CD14-positive monocyte (primary cell): Measurements from ENCODE around the gene GIPC3. TPM values are rescaled to one million over a fixed set of nuclear protein-coding genes. Genes with fewer than 3 reads are reported as not detected.
"Not testable (repeated sequence)": the region's sequence is repeated elsewhere in the genome, so short reads cannot be mapped to it uniquely, and the experiment has no call there.

Experiments used
- DNase-seq, 3 donors: peaks; one replicate each; pipeline ENCODE4 v3.0.0-alpha.2; 2011 to 2022
- H2AFZ ChIP-seq: 2 replicates; pipeline ENCODE4 v1.6.0; 2012; ENCODE audit warnings: mild to moderate bottlenecking, low read depth, low read length, inconsistent platforms; ENCODE audit not compliant: insufficient read depth, poor library complexity, severe bottlenecking
- H3K27ac ChIP-seq, 2 donors: 1 replicate in 1 of 2; 2 replicates in 1 of 2; pipeline ENCODE4 v1.5.1; 2012 to 2013; ENCODE audit warnings: low read length in 2 of 2, control low read depth in 1 of 2, inconsistent platforms in 1 of 2, low read depth in 1 of 2, mild to moderate bottlenecking in 1 of 2
- H3K27me3 ChIP-seq, 2 donors: one replicate each; pipeline versions ENCODE4 v1.6.0 to v1.6.1; 2011 to 2013; ENCODE audit warnings: low read length in 2 of 2; ENCODE audit not compliant: control insufficient read depth in 2 of 2, insufficient read depth in 2 of 2
- H3K36me3 ChIP-seq, 2 donors: replicated peaks in 1 of 2; 1 replicate in 1 of 2; 2 replicates in 1 of 2; pipeline versions ENCODE4 v1.5.1 to v1.6.1; 2012 to 2013; ENCODE audit warnings: low read length in 2 of 2, control low read depth in 1 of 2, inconsistent platforms in 1 of 2, mild to moderate bottlenecking in 1 of 2; ENCODE audit not compliant: insufficient read depth in 2 of 2, control insufficient read depth in 1 of 2
- H3K4me1 ChIP-seq, 2 donors: 1 replicate in 1 of 2; 2 replicates in 1 of 2; pipeline versions ENCODE4 v1.5.1 to v1.6.1; 2012 to 2013; ENCODE audit warnings: low read length in 2 of 2, control low read depth in 1 of 2, inconsistent platforms in 1 of 2, mild to moderate bottlenecking in 1 of 2, moderate library complexity in 1 of 2; ENCODE audit not compliant: insufficient read depth in 2 of 2, control insufficient read depth in 1 of 2
- H3K4me2 ChIP-seq: replicated peaks from 2 replicates; pipeline ENCODE3; 2012; ENCODE audit warnings: low read length, moderate library complexity, mild to moderate bottlenecking; ENCODE audit not compliant: poor library complexity, severe bottlenecking; ENCODE audit errors: extremely low read depth
- H3K4me3 ChIP-seq, 3 experiments: fragments of 200-600 bp in 1 of 3; sonication (generic) in 1 of 3; replicated peaks in 1 of 3; 1 replicate in 2 of 3; 2 replicates in 1 of 3; pipeline ENCODE4 v1.5.1; 2011 to 2013; ENCODE audit warnings: low read length in 3 of 3, mild to moderate bottlenecking in 3 of 3, control low read depth in 2 of 3, low read depth in 2 of 3, inconsistent platforms in 1 of 3, moderate library complexity in 1 of 3
- H3K79me2 ChIP-seq: 2 replicates; pipeline ENCODE4 v1.6.0; 2012; ENCODE audit warnings: mild to moderate bottlenecking, control low read depth, inconsistent platforms, low read length, moderate library complexity; ENCODE audit not compliant: insufficient read depth
- H3K9ac ChIP-seq: 2 replicates; pipeline ENCODE4 v1.6.0; 2017; ENCODE audit warnings: low read length, mild to moderate bottlenecking; ENCODE audit not compliant: insufficient read depth, poor library complexity, severe bottlenecking
- H3K9me3 ChIP-seq, 2 donors: replicated peaks in 1 of 2; 1 replicate in 1 of 2; 2 replicates in 1 of 2; pipeline versions ENCODE4 v1.5.1 to v1.6.1; 2012 to 2013; ENCODE audit warnings: low read length in 2 of 2, control low read depth in 1 of 2; ENCODE audit not compliant: control insufficient read depth in 1 of 2, insufficient read depth in 1 of 2
- H4K20me1 ChIP-seq: 2 replicates; pipeline ENCODE4 v1.6.0; 2012; ENCODE audit warnings: mild to moderate bottlenecking, low read length, control low read depth, moderate library complexity; ENCODE audit not compliant: insufficient read depth
- H3K27ac Mint-ChIP-seq, 7 donors: one replicate each; pipeline ENCODE4 v1.8.0; 2020; ENCODE audit warnings: mild to moderate bottlenecking in 7 of 7, mixed read lengths in 7 of 7, moderate library complexity in 6 of 7, inconsistent platforms in 2 of 7
- H3K27me3 Mint-ChIP-seq, 3 donors: one replicate each; pipeline ENCODE4 v1.8.0; 2021 to 2022; ENCODE audit warnings: low read depth in 3 of 3, mild to moderate bottlenecking in 3 of 3, mixed read lengths in 3 of 3, moderate library complexity in 3 of 3, inconsistent platforms in 1 of 3
- H3K36me3 Mint-ChIP-seq, 2 donors: one replicate each; pipeline ENCODE4 v1.8.0; 2020; ENCODE audit warnings: mixed read lengths in 2 of 2, inconsistent platforms in 1 of 2, mild to moderate bottlenecking in 1 of 2
- H3K4me1 Mint-ChIP-seq: one replicate; pipeline ENCODE4 v1.8.0; 2020; ENCODE audit warnings: mild to moderate bottlenecking, mixed read lengths
- H3K4me3 Mint-ChIP-seq, 2 donors: one replicate each; pipeline ENCODE4 v1.8.0; 2020; ENCODE audit warnings: mild to moderate bottlenecking in 2 of 2, mixed read lengths in 2 of 2, moderate library complexity in 1 of 2
- H3K9me3 Mint-ChIP-seq, 7 donors: one replicate each; pipeline ENCODE4 v1.8.0; 2020 to 2022; ENCODE audit warnings: mixed read lengths in 7 of 7, mild to moderate bottlenecking in 6 of 7, moderate library complexity in 6 of 7, inconsistent platforms in 2 of 7
- CTCF ChIP-seq: fragments of 200-600 bp; IDR thresholded peaks from one replicate; pipeline ENCODE4 v1.8.0; 2022; ENCODE audit warnings: antibody characterized with exemption, mild to moderate bottlenecking
- WGBS: methylation state at CpG from one replicate; pipeline ENCODE4 v1.1.5; 2013; ENCODE audit warnings: missing lambda C conversion rate; ENCODE audit not compliant: insufficient coverage; 5-methylcytosine and 5-hydroxymethylcytosine counted together
- intact Hi-C, 2 donors: fragments of 100-400 bp; cut with micrococcal nuclease; formaldehyde crosslinking; loops; one replicate each; pipeline versions ENCODE4 v1.15.0 to v1.15.1; 2023
- polyA plus RNA-seq, 3 donors: library from polyadenylated mRNA; depleted of rRNA in 1 of 3; unstranded in 2 of 3; stranded (reverse) in 1 of 3; fragments of 300-500 nt in 2 of 3; fragments of >200 nt in 1 of 3; fragmentation: Illumina TruSeq in 2 of 3; gene quantifications; 1 replicate in 2 of 3; 2 replicates in 1 of 3; pipeline ENCODE4 v1.2.3, GENCODE V29; 2012 to 2021

GIPC3 gene
- polyA plus RNA-seq, 3 donors: 0.03 TPM; not detected in 2

GRCh38 chr19:3626473-3627350, 41.4 kb downstream of the GIPC3 start, which contains the start of gene CACTIN:
TSS of gene CACTIN (minus strand) at chr19:3626790. CDS start at chr19:3626762, 28 bp downstream.
- intact Hi-C loops: loop anchor here (2.0 to 5.0 kb wide), 3 partner anchors 54 to 79 kb away; partner anchors contain the start of genes HMG20B (in 1 of the 2) and MFSD12 (in 1 of the 2)
- no peak for TF ChIP-seq CTCF
- H3K4me1 Mint-ChIP-seq: peaks cover 21% of the 10 kb centered on the region

GRCh38 chr19:3627351-3627723, 42.1 kb downstream of the GIPC3 start:
- peak overlapping the region in 5 of 7 donors; percentile 13 to 99 (median 99) for H3K27ac Mint-ChIP-seq
- DNase-seq: no peak
- Histone ChIP-seq H3K27ac (peak overlapping the region in 1 of 2 donors; percentile 91), H3K4me2 (peak overlapping the region; percentile 98), H3K4me1 (peaks cover 17 to 25% of the 10 kb centered on the region in 2 donors), H3K9me3 (no peaks in the 10 kb centered on the region), H3K9ac (no peak overlapping the region), H2AFZ (peak overlapping the region; percentile 93), H3K4me3 (peak overlapping the region in 1 of 3 experiments; percentile 98), H3K79me2 (peaks cover 27% of the 10 kb centered on the region), H3K27me3 (no peaks in the 10 kb centered on the region), H4K20me1 (peaks cover 27% of the 10 kb centered on the region), H3K36me3 (peaks cover 22 to 34% of the 10 kb centered on the region in 2 donors)
- 94% methylated on average over 3 of the region's 7 CpGs for WGBS
- TF ChIP-seq CTCF: no peak
- peaks cover 21% of the 10 kb centered on the region for H3K4me1 Mint-ChIP-seq
- H3K9me3 Mint-ChIP-seq: no peaks in the 10 kb centered on the region
- peaks cover 14 to 37% of the 10 kb centered on the region in 2 donors for H3K36me3 Mint-ChIP-seq
- H3K4me3 Mint-ChIP-seq: peak overlapping the region in 1 of 2 donors; percentile 98
- intact Hi-C loops: loop anchor here (2.0 to 5.0 kb wide), 3 partner anchors 55 to 80 kb away; partner anchors contain the start of genes HMG20B (in 1 of the 2) and MFSD12 (in 1 of the 2)
- H3K27me3 Mint-ChIP-seq: no peaks in the 10 kb centered on the region

More at GRCh38 chr19:3626473-3627350, 41.4 kb downstream of the GIPC3 start, which contains the start of gene CACTIN:
- Histone ChIP-seq H3K27me3 (no peaks in the 10 kb centered on the region), H3K79me2 (peaks cover 27% of the 10 kb centered on the region), H3K36me3 (peaks cover 20 to 34% of the 10 kb centered on the region in 2 donors), H3K9ac (peak within 1 kb of the TSS; percentile 89), H3K4me1 (peaks cover 17 to 25% of the 10 kb centered on the region in 2 donors), H3K4me2 (peak within 1 kb of the TSS; percentile 98), H2AFZ (peak within 1 kb of the TSS; percentile 93), H4K20me1 (peaks cover 27% of the 10 kb centered on the region), H3K4me3 (peak within 1 kb of the TSS; percentile 64 to 98 (median 92)), H3K9me3 (no peaks in the 10 kb centered on the region), H3K27ac (peak within 1 kb of the TSS; percentile 87 to 91)
- WGBS: under 1% methylated on average over 76 of the region's 80 CpGs
- peak; percentile 98 for DNase-seq
- H3K36me3 Mint-ChIP-seq: peaks cover 17 to 37% of the 10 kb centered on the region in 2 donors
- H3K9me3 Mint-ChIP-seq: no peaks in the 10 kb centered on the region
- H3K27me3 Mint-ChIP-seq: no peaks in the 10 kb centered on the region
- peak within 1 kb of the TSS; percentile 96 to 99 (median 99) for H3K27ac Mint-ChIP-seq
- H3K4me3 Mint-ChIP-seq: peak within 1 kb of the TSS; percentile 95 to 98

GRCh38 chr19:3628766-3629165, 43.5 kb downstream of the GIPC3 start:
- H3K4me3 Mint-ChIP-seq, H3K4me3 ChIP-seq, DNase-seq, H3K27ac Mint-ChIP-seq, H3K9me3 Mint-ChIP-seq, H3K9ac ChIP-seq, H3K27me3 Mint-ChIP-seq, H3K9me3 ChIP-seq, H3K27me3 ChIP-seq, H3K4me2 ChIP-seq, H2AFZ ChIP-seq, H3K27ac ChIP-seq: not testable (repeated sequence)
- peaks cover 12 to 35% of the 10 kb centered on the region in 2 donors for H3K36me3 Mint-ChIP-seq
- 85% methylated on average over 7 of the region's 9 CpGs for WGBS
- intact Hi-C loops: loop anchor here (5.0 kb wide), 2 partner anchors 71 to 81 kb away; partner anchors contain the start of gene MFSD12 (in 1 of the 2)
- Histone ChIP-seq H3K79me2 (peaks cover 27% of the 10 kb centered on the region), H4K20me1 (peaks cover 25% of the 10 kb centered on the region), H3K4me1 (peaks cover 17 to 25% of the 10 kb centered on the region in 2 donors), H3K36me3 (peaks cover 22 to 26% of the 10 kb centered on the region in 2 donors)
- H3K4me1 Mint-ChIP-seq: peaks cover 21% of the 10 kb centered on the region
